H1 (cell line): ENCODE results near the gene GP2. TPM values are rescaled to one million over a fixed set of nuclear protein-coding genes. Genes with fewer than 3 reads are reported as not detected.

Experiments used
- BCL11A ChIP-seq, 2 experiments: IDR thresholded peaks; one replicate each; pipeline ENCODE4 v1.6.1; 2011; ENCODE audit warnings: low read depth in 2 of 2, low read length in 2 of 2, mild to moderate bottlenecking in 2 of 2
- PHF8 ChIP-seq: fragments of 200-600 bp; sonication (generic); conservative IDR thresholded peaks from 2 replicates; pipeline ENCODE4 v1.7.1; 2012; ENCODE audit warnings: low read depth, mild to moderate bottlenecking, inconsistent platforms, low read length, moderate library complexity
- POLR2A ChIP-seq, 2 experiments: IDR thresholded peaks; 1 replicate in 1 of 2; 2 replicates in 1 of 2; pipeline ENCODE4 v1.6.1; 2011; ENCODE audit warnings: low read depth in 2 of 2, low read length in 2 of 2, mild to moderate bottlenecking in 2 of 2; ENCODE audit errors: control extremely low read depth in 1 of 2
- SP2 ChIP-seq: IDR thresholded peaks from 2 replicates; pipeline ENCODE4 v1.6.1; 2012; ENCODE audit warnings: mild to moderate bottlenecking, low read length, inconsistent platforms
- SP4 ChIP-seq: IDR thresholded peaks from 2 replicates; pipeline ENCODE4 v1.6.1; 2012; ENCODE audit warnings: low read length, inconsistent platforms
- polyA plus RNA-seq, 7 experiments: library from polyadenylated mRNA; depleted of rRNA in 3 of 7; stranded (reverse) in 5 of 7; unstranded in 2 of 7; fragments of >200 nt in 5 of 7; fragments of 200-250 nt in 2 of 7; gene quantifications; 1 replicate in 5 of 7; 2 replicates in 1 of 7; 4 replicates in 1 of 7; pipeline versions ENCODE4 v1.2.1 to v1.2.3, GENCODE V29; 2011 to 2013; ENCODE audit warnings: missing spikeins in 2 of 7, mixed read lengths in 2 of 7
- total RNA-seq: library from RNA; stranded (reverse); fragmentation: NEBNext Ultra II Directional; extraction: Animal tissue kit (Norgen Biotek cat#: 25700); gene quantifications from 2 replicates; pipeline ENCODE4 v1.2.1, GENCODE V29; 2021
- TF ChIP-seq, protein P1 (sequence below): fragments of 300-600 bp; sonication (generic); IDR thresholded peaks from 2 replicates; pipeline ENCODE4 v1.7.1; 2012; ENCODE audit warnings: low read length, moderate library complexity, mild to moderate bottlenecking, inconsistent platforms; ENCODE audit not compliant: insufficient replicate concordance

GP2 gene
- total and polyA plus RNA-seq, 2 of the 8 experiments (the other 6 are each of a cell fraction or from before 2014, with no cell fraction given), result not detected

DNA sequence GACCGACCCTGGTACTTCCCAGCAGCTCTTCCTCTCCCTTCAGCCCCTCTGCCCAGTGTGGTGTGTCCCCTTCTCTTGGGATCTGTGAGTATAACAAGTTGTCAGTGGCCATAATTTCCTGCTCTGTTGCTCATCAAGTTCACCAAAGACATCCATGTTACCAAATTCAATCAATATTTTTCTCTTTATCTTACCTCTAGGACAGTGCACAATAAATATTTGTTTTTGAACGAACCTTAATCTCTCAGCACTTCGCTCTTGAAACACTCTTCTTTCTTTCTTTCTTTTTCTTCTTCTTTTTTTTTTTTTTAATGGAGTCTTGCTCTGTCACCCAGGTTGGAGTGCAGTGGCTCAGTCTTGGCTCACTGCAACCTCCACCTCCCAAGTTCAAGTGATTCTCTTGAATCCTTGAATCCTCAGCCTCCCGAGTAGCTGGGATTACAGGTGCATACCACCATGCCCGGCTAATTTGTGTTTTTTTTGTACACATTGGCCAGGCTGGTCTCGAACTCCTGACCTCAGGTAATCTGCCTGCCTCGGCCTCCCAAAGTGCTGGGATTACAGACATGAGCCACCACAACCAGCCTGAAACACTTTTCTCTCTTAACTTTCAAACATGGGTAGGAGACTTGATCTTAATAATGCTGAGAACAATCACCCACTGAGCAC is 27.9 kb upstream of the GP2 start (continued):
- TF ChIP-seq, protein P1, sequence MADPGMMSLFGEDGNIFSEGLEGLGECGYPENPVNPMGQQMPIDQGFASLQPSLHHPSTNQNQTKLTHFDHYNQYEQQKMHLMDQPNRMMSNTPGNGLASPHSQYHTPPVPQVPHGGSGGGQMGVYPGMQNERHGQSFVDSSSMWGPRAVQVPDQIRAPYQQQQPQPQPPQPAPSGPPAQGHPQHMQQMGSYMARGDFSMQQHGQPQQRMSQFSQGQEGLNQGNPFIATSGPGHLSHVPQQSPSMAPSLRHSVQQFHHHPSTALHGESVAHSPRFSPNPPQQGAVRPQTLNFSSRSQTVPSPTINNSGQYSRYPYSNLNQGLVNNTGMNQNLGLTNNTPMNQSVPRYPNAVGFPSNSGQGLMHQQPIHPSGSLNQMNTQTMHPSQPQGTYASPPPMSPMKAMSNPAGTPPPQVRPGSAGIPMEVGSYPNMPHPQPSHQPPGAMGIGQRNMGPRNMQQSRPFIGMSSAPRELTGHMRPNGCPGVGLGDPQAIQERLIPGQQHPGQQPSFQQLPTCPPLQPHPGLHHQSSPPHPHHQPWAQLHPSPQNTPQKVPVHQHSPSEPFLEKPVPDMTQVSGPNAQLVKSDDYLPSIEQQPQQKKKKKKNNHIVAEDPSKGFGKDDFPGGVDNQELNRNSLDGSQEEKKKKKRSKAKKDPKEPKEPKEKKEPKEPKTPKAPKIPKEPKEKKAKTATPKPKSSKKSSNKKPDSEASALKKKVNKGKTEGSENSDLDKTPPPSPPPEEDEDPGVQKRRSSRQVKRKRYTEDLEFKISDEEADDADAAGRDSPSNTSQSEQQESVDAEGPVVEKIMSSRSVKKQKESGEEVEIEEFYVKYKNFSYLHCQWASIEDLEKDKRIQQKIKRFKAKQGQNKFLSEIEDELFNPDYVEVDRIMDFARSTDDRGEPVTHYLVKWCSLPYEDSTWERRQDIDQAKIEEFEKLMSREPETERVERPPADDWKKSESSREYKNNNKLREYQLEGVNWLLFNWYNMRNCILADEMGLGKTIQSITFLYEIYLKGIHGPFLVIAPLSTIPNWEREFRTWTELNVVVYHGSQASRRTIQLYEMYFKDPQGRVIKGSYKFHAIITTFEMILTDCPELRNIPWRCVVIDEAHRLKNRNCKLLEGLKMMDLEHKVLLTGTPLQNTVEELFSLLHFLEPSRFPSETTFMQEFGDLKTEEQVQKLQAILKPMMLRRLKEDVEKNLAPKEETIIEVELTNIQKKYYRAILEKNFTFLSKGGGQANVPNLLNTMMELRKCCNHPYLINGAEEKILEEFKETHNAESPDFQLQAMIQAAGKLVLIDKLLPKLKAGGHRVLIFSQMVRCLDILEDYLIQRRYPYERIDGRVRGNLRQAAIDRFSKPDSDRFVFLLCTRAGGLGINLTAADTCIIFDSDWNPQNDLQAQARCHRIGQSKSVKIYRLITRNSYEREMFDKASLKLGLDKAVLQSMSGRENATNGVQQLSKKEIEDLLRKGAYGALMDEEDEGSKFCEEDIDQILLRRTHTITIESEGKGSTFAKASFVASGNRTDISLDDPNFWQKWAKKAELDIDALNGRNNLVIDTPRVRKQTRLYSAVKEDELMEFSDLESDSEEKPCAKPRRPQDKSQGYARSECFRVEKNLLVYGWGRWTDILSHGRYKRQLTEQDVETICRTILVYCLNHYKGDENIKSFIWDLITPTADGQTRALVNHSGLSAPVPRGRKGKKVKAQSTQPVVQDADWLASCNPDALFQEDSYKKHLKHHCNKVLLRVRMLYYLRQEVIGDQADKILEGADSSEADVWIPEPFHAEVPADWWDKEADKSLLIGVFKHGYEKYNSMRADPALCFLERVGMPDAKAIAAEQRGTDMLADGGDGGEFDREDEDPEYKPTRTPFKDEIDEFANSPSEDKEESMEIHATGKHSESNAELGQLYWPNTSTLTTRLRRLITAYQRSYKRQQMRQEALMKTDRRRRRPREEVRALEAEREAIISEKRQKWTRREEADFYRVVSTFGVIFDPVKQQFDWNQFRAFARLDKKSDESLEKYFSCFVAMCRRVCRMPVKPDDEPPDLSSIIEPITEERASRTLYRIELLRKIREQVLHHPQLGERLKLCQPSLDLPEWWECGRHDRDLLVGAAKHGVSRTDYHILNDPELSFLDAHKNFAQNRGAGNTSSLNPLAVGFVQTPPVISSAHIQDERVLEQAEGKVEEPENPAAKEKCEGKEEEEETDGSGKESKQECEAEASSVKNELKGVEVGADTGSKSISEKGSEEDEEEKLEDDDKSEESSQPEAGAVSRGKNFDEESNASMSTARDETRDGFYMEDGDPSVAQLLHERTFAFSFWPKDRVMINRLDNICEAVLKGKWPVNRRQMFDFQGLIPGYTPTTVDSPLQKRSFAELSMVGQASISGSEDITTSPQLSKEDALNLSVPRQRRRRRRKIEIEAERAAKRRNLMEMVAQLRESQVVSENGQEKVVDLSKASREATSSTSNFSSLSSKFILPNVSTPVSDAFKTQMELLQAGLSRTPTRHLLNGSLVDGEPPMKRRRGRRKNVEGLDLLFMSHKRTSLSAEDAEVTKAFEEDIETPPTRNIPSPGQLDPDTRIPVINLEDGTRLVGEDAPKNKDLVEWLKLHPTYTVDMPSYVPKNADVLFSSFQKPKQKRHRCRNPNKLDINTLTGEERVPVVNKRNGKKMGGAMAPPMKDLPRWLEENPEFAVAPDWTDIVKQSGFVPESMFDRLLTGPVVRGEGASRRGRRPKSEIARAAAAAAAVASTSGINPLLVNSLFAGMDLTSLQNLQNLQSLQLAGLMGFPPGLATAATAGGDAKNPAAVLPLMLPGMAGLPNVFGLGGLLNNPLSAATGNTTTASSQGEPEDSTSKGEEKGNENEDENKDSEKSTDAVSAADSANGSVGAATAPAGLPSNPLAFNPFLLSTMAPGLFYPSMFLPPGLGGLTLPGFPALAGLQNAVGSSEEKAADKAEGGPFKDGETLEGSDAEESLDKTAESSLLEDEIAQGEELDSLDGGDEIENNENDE, result no peak
- TF ChIP-seq PHF8, result no peak
- no peak for TF ChIP-seq POLR2A (IDR thresholded peaks at IDR 0.05; ENCODE audit: control extremely low read depth in 1 of 2, low read depth in 2 of 2, low read length in 2 of 2)
- no peak for TF ChIP-seq BCL11A (IDR thresholded peaks at IDR 0.05; ENCODE audit: low read depth in 2 of 2, low read length in 2 of 2)
- no peak for TF ChIP-seq SP4
- TF ChIP-seq SP2, result no peak
- TF ChIP-seq, all 59 proteins: peak for 0
